ENCODE measurements around the gene NTNG2.

NTNG2 gene

GRCh38 chr9:132194508-132194907 lies 32.6 kb downstream of the NTNG2 start:
- no peak for TF ChIP-seq GATA3 (IDR thresholded peaks at IDR 0.05; ENCODE audit: low read depth, low read length)
- no peak for TF ChIP-seq GATA2 (IDR thresholded peaks at IDR 0.05; ENCODE audit: low read depth, low read length)

- TF ChIP-seq GATA3 (IDR thresholded peaks at IDR 0.05; ENCODE audit: low read depth, low read length): no peak
- no peak for TF ChIP-seq GATA2 (IDR thresholded peaks at IDR 0.05; ENCODE audit: low read depth, low read length)
Measured at GRCh38 chr9:132197315-132197714, 35.5 kb downstream of the NTNG2 start.

- TF ChIP-seq GATA3 (IDR thresholded peaks at IDR 0.05; ENCODE audit: low read depth, low read length) (no peak), GATA2 (IDR thresholded peaks at IDR 0.05; ENCODE audit: low read depth, low read length) (no peak)
Measured at GRCh38 chr9:132197856-132198550, 36.1 kb downstream of the NTNG2 start.

- TF ChIP-seq GATA2 (IDR thresholded peaks at IDR 0.05; ENCODE audit: low read depth, low read length) (no peak), GATA3 (IDR thresholded peaks at IDR 0.05; ENCODE audit: low read depth, low read length) (no peak)
Measured at GRCh38 chr9:132199056-132199455, 37.2 kb downstream of the NTNG2 start.

GRCh38 chr9:132200706-132201105 lies 38.8 kb downstream of the NTNG2 start:
- no peak for TF ChIP-seq GATA2 (IDR thresholded peaks at IDR 0.05; ENCODE audit: low read depth, low read length)
- no peak for TF ChIP-seq GATA3 (IDR thresholded peaks at IDR 0.05; ENCODE audit: low read depth, low read length)

- TF ChIP-seq GATA2 (IDR thresholded peaks at IDR 0.05; ENCODE audit: low read depth, low read length) (no peak), GATA3 (IDR thresholded peaks at IDR 0.05; ENCODE audit: low read depth, low read length) (no peak)
Measured at GRCh38 chr9:132201139-132201538, 39.3 kb downstream of the NTNG2 start.

- TF ChIP-seq GATA3 (IDR thresholded peaks at IDR 0.05; ENCODE audit: low read depth, low read length): no peak
- TF ChIP-seq GATA2 (IDR thresholded peaks at IDR 0.05; ENCODE audit: low read depth, low read length): no peak
Measured at GRCh38 chr9:132201780-132202703, 40.2 kb downstream of the NTNG2 start.

GRCh38 chr9:132204883-132205282 lies 43.0 kb downstream of the NTNG2 start:
- no peak for TF ChIP-seq GATA3 (IDR thresholded peaks at IDR 0.05; ENCODE audit: low read depth, low read length)
- TF ChIP-seq GATA2 (IDR thresholded peaks at IDR 0.05; ENCODE audit: low read depth, low read length): no peak

- TF ChIP-seq GATA3 (IDR thresholded peaks at IDR 0.05; ENCODE audit: low read depth, low read length) (no peak), GATA2 (IDR thresholded peaks at IDR 0.05; ENCODE audit: low read depth, low read length) (no peak)
Measured at GRCh38 chr9:132207215-132207614, 45.4 kb downstream of the NTNG2 start.

GRCh38 chr9:132207839-132208615 lies 46.2 kb downstream of the NTNG2 start:
- no peak for TF ChIP-seq GATA3 (IDR thresholded peaks at IDR 0.05; ENCODE audit: low read depth, low read length)
- TF ChIP-seq GATA2 (IDR thresholded peaks at IDR 0.05; ENCODE audit: low read depth, low read length): no peak

GRCh38 chr9:132209228-132209627 lies 47.4 kb downstream of the NTNG2 start:
- no peak for TF ChIP-seq GATA2 (IDR thresholded peaks at IDR 0.05; ENCODE audit: low read depth, low read length)
- TF ChIP-seq GATA3 (IDR thresholded peaks at IDR 0.05; ENCODE audit: low read depth, low read length): no peak

- no peak for TF ChIP-seq GATA3 (IDR thresholded peaks at IDR 0.05; ENCODE audit: low read depth, low read length)
- TF ChIP-seq GATA2 (IDR thresholded peaks at IDR 0.05; ENCODE audit: low read depth, low read length): no peak
Measured at GRCh38 chr9:132210472-132211145, 48.8 kb downstream of the NTNG2 start.

GRCh38 chr9:132211570-132211969 lies 49.7 kb downstream of the NTNG2 start:
- TF ChIP-seq GATA3 (IDR thresholded peaks at IDR 0.05; ENCODE audit: low read depth, low read length) (no peak), GATA2 (IDR thresholded peaks at IDR 0.05; ENCODE audit: low read depth, low read length) (no peak)
